H9 (cell line): ENCODE data around the gene RADIL. TPM values are rescaled to one million over a fixed set of nuclear protein-coding genes. Genes with fewer than 3 reads are reported as not detected.

ENCODE experiments used
- DNase-seq: peaks from one replicate; pipeline ENCODE4 v3.0.0-alpha.2; 2017
- H2AFZ ChIP-seq: one replicate; pipeline ENCODE4 v1.6.1; 2013; ENCODE audit warnings: mild to moderate bottlenecking, low read length, control low read depth, moderate library complexity
- H2AK5ac ChIP-seq: 2 replicates; pipeline ENCODE4 v1.6.1; 2013; ENCODE audit warnings: low read length, control low read depth, mixed read lengths; ENCODE audit not compliant: insufficient read length
- H2BK120ac ChIP-seq: one replicate; pipeline ENCODE4 v1.6.1; 2013; ENCODE audit warnings: low read depth, mild to moderate bottlenecking, low read length, control low read depth, inconsistent platforms; ENCODE audit not compliant: poor library complexity, severe bottlenecking
- H2BK12ac ChIP-seq: 2 replicates; pipeline ENCODE4 v1.6.1; 2013; ENCODE audit warnings: low read length, control low read depth, mixed read lengths, low read depth; ENCODE audit not compliant: insufficient read length
- H2BK15ac ChIP-seq: 2 replicates; pipeline ENCODE4 v1.6.1; 2013; ENCODE audit warnings: low read depth, low read length, control low read depth
- H2BK20ac ChIP-seq: one replicate; pipeline ENCODE4 v1.6.1; 2013; ENCODE audit warnings: low read depth, mild to moderate bottlenecking, low read length, control low read depth, inconsistent platforms; ENCODE audit not compliant: poor library complexity, severe bottlenecking
- H2BK5ac ChIP-seq: 2 replicates; pipeline ENCODE4 v1.6.1; 2013; ENCODE audit warnings: low read length, control low read depth, mixed read lengths; ENCODE audit not compliant: insufficient read length
- H3K14ac ChIP-seq: 2 replicates; pipeline ENCODE4 v1.6.1; 2013; ENCODE audit warnings: low read length, control low read depth; ENCODE audit not compliant: insufficient read depth
- H3K18ac ChIP-seq: 2 replicates; pipeline ENCODE4 v1.6.1; 2013; ENCODE audit warnings: low read depth, mild to moderate bottlenecking, mixed read lengths, low read length, control low read depth; ENCODE audit not compliant: insufficient read length
- H3K23ac ChIP-seq: 2 replicates; pipeline ENCODE4 v1.6.1; 2013; ENCODE audit warnings: low read length, control low read depth, mixed read lengths, low read depth; ENCODE audit not compliant: insufficient read length
- H3K23me2 ChIP-seq: 2 replicates; pipeline ENCODE4 v1.6.1; 2013; ENCODE audit warnings: low read depth, mild to moderate bottlenecking, mixed read lengths, low read length, control low read depth; ENCODE audit not compliant: insufficient read length, poor library complexity, severe bottlenecking
- H3K27ac ChIP-seq: 2 replicates; pipeline ENCODE4 v1.5.1; 2013; ENCODE audit warnings: low read length, control low read depth, mixed read lengths, low read depth; ENCODE audit not compliant: insufficient read length
- H3K27me3 ChIP-seq: 2 replicates; pipeline ENCODE4 v1.6.1; 2013; ENCODE audit warnings: low read length, control low read depth, inconsistent platforms; ENCODE audit not compliant: insufficient read depth
- H3K4ac ChIP-seq: 2 replicates; pipeline ENCODE4 v1.6.1; 2013; ENCODE audit warnings: low read depth, mild to moderate bottlenecking, control low read depth, inconsistent platforms, low read length, moderate library complexity
- H3K4me1 ChIP-seq: 2 replicates; pipeline ENCODE4 v1.6.1; 2013; ENCODE audit warnings: low read length, control low read depth, inconsistent platforms; ENCODE audit not compliant: insufficient read depth
- H3K4me2 ChIP-seq: 2 replicates; pipeline ENCODE4 v1.6.1; 2013; ENCODE audit warnings: low read length, control low read depth, mixed read lengths; ENCODE audit not compliant: insufficient read length, insufficient read depth
- H3K56ac ChIP-seq: 2 replicates; pipeline ENCODE4 v1.6.1; 2013; ENCODE audit warnings: low read depth, mild to moderate bottlenecking, mixed read lengths, low read length, control low read depth; ENCODE audit not compliant: insufficient read length
- H3K79me1 ChIP-seq: 2 replicates; pipeline ENCODE4 v1.6.1; 2013; ENCODE audit warnings: low read depth, mild to moderate bottlenecking, moderate library complexity, low read length, control low read depth, inconsistent platforms; ENCODE audit not compliant: insufficient read depth, poor library complexity, severe bottlenecking
- H3K79me2 ChIP-seq: 2 replicates; pipeline ENCODE4 v1.6.1; 2013; ENCODE audit warnings: low read length, control low read depth, inconsistent platforms; ENCODE audit not compliant: insufficient read depth
- H3K9ac ChIP-seq: 2 replicates; pipeline ENCODE4 v1.6.1; 2013; ENCODE audit warnings: low read length, control low read depth, mixed read lengths; ENCODE audit not compliant: insufficient read length; ENCODE audit errors: extremely low read depth
- H3K9me3 ChIP-seq: one replicate; pipeline ENCODE4 v1.6.1; 2013; ENCODE audit warnings: low read depth, low read length, inconsistent platforms; ENCODE audit not compliant: control insufficient read depth
- H3T11ph ChIP-seq: one replicate; pipeline ENCODE4 v1.6.1; 2013; ENCODE audit warnings: mild to moderate bottlenecking, low read length, control low read depth, inconsistent platforms
- H4K20me1 ChIP-seq: one replicate; pipeline ENCODE4 v1.6.1; 2013; ENCODE audit not compliant: control insufficient read depth, insufficient read length, insufficient read depth
- H4K5ac ChIP-seq: 2 replicates; pipeline ENCODE4 v1.6.1; 2013; ENCODE audit warnings: low read depth, mild to moderate bottlenecking, mixed read lengths, low read length, control low read depth; ENCODE audit not compliant: insufficient read length
- H4K8ac ChIP-seq: replicated peaks from 2 replicates; pipeline ENCODE4 v1.6.1; 2013; ENCODE audit warnings: low read length, control low read depth, mixed read lengths, low read depth; ENCODE audit not compliant: insufficient read length
- H4K91ac ChIP-seq: 2 replicates; pipeline ENCODE4 v1.6.1; 2013; ENCODE audit warnings: low read depth, mild to moderate bottlenecking, moderate library complexity, mixed read lengths, low read length, control low read depth; ENCODE audit not compliant: insufficient read length
- H3K27ac Mint-ChIP-seq, 3 experiments: 2 replicates in 2 of 3; 3 replicates in 1 of 3; pipeline ENCODE4 v1.8.0; 2020 to 2021; ENCODE audit warnings: mixed read lengths in 3 of 3, mild to moderate bottlenecking in 1 of 3, moderate library complexity in 1 of 3
- H3K27me3 Mint-ChIP-seq: 2 replicates; pipeline ENCODE4 v1.8.0; 2021; ENCODE audit warnings: low read depth, mild to moderate bottlenecking, moderate library complexity, mixed read lengths
- H3K36me3 Mint-ChIP-seq, 3 experiments: 2 replicates in 2 of 3; 3 replicates in 1 of 3; pipeline ENCODE4 v1.8.0; 2020 to 2021; ENCODE audit warnings: low read depth in 3 of 3, mixed read lengths in 3 of 3; ENCODE audit not compliant: insufficient read depth in 1 of 3
- H3K4me1 Mint-ChIP-seq, 2 experiments: 2 replicates each; pipeline ENCODE4 v1.8.0; 2020; ENCODE audit warnings: mixed read lengths in 2 of 2
- H3K4me3 Mint-ChIP-seq, 2 experiments: 2 replicates in 1 of 2; 3 replicates in 1 of 2; pipeline ENCODE4 v1.8.0; 2020 to 2021; ENCODE audit warnings: mild to moderate bottlenecking in 2 of 2, mixed read lengths in 2 of 2, moderate library complexity in 1 of 2
- H3K9me3 Mint-ChIP-seq, 2 experiments: 2 replicates in 1 of 2; 3 replicates in 1 of 2; pipeline ENCODE4 v1.8.0; 2020; ENCODE audit warnings: mild to moderate bottlenecking in 2 of 2, mixed read lengths in 2 of 2, moderate library complexity in 1 of 2
- CTCF ChIP-seq: fragments of 200-600 bp; sonication (generic); conservative IDR thresholded peaks from 3 replicates; pipeline ENCODE4 v1.8.0; 2021; ENCODE audit warnings: antibody characterized with exemption, mild to moderate bottlenecking
- WGBS: extraction: QIAGEN DNeasy Blood & Tissue Kit; methylation state at CpG from one replicate; pipeline ENCODE4 v1.1.7; 2013; ENCODE audit warnings: missing lambda C conversion rate, low lambda C conversion rate, mixed read lengths; ENCODE audit not compliant: insufficient read length; ENCODE audit errors: extremely low coverage; 5-methylcytosine and 5-hydroxymethylcytosine counted together
- total RNA-seq: library from RNA; stranded (reverse); gene quantifications from 2 replicates; pipeline ENCODE4 v1.2.1, GENCODE V29; 2021

RADIL gene
- total RNA-seq, 1 experiment from 2014 or later = 4.7 TPM

- H3K4me2 ChIP-seq = no peak overlapping the region
- no peak for DNase-seq
- Mint-ChIP-seq H3K27ac (no peak overlapping the region), H3K4me1 (no peaks in the 10 kb centered on the region), H3K36me3 (no peaks in the 10 kb centered on the region; a peak in 1 of 7 replicates), H3K9me3 (peaks cover 5 to 12% of the 10 kb centered on the region in 2 experiments; a peak in 4 of 5 replicates), H3K4me3 (no peak overlapping the region), H3K27me3 (peaks cover 6% of the 10 kb centered on the region)
- no peak overlapping the region for H2BK12ac ChIP-seq
- H3K9ac ChIP-seq = no peak overlapping the region
- no peaks in the 10 kb centered on the region for H3K27me3 ChIP-seq
- H3K23ac ChIP-seq = no peak overlapping the region
- H2BK15ac ChIP-seq = no peak overlapping the region
- H3K4me1 ChIP-seq = no peaks in the 10 kb centered on the region
- H3K56ac ChIP-seq = no peak overlapping the region
- no peak overlapping the region for H2BK20ac ChIP-seq
- H3K4ac ChIP-seq = no peak overlapping the region
- no peaks in the 10 kb centered on the region for H3K79me1 ChIP-seq
- H4K5ac ChIP-seq = no peak overlapping the region
- H2BK5ac ChIP-seq = no peak overlapping the region
- no peak overlapping the region for H2AFZ ChIP-seq
- no peak overlapping the region for H2BK120ac ChIP-seq
- H3K23me2 ChIP-seq = no peaks in the 10 kb centered on the region
- WGBS = no CpG with 5 or more reads among the region's 20 CpGs
- no peak overlapping the region for H3T11ph ChIP-seq
- no peaks in the 10 kb centered on the region for H3K9me3 ChIP-seq
- no peak overlapping the region for H4K8ac ChIP-seq
- no peaks in the 10 kb centered on the region for H4K20me1 ChIP-seq
- H2AK5ac ChIP-seq = no peak overlapping the region
- H3K79me2 ChIP-seq = no peaks in the 10 kb centered on the region
- TF ChIP-seq CTCF = no peak
- H3K27ac ChIP-seq = no peak overlapping the region
- H3K18ac ChIP-seq = no peak overlapping the region
- H4K91ac ChIP-seq = no peak overlapping the region
- no peak overlapping the region for H3K14ac ChIP-seq
Observed at GRCh38 chr7:4911111-4911828, 27.8 kb upstream of the RADIL start.
